ENCODE results near the gene DEFB125.
"Not testable (repeated sequence)": the region's sequence is repeated elsewhere in the genome, so short reads cannot be mapped to it uniquely, and the experiment has no call there.

DEFB125 gene

DNA sequence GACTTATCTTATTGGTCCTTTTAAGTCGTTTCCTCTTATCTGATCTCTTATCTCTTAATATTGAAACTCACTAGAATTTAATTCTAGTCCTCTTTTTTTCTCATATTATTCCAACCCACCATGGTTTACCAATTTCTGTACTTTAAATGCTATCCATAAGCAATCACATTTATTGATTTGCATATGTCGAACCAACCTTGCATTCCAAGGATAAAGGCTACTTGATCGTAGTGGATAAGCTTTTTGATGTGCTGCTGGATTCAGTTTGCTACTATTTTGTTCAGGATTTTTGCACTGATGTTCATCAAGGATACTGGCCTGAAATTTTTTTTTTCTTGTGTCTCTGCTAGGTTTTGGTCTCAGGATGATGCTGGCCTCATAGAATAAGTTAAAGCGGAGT, 7.7 kb downstream of the DEFB125 start:
- no peak for DNase-seq (ENCODE audit: low spot score)
- TF ChIP-seq, protein P1, sequence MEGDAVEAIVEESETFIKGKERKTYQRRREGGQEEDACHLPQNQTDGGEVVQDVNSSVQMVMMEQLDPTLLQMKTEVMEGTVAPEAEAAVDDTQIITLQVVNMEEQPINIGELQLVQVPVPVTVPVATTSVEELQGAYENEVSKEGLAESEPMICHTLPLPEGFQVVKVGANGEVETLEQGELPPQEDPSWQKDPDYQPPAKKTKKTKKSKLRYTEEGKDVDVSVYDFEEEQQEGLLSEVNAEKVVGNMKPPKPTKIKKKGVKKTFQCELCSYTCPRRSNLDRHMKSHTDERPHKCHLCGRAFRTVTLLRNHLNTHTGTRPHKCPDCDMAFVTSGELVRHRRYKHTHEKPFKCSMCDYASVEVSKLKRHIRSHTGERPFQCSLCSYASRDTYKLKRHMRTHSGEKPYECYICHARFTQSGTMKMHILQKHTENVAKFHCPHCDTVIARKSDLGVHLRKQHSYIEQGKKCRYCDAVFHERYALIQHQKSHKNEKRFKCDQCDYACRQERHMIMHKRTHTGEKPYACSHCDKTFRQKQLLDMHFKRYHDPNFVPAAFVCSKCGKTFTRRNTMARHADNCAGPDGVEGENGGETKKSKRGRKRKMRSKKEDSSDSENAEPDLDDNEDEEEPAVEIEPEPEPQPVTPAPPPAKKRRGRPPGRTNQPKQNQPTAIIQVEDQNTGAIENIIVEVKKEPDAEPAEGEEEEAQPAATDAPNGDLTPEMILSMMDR (IDR thresholded peaks at IDR 0.05; ENCODE audit: borderline replicate concordance, control extremely low read depth, extremely low read depth, insufficient read depth, missing control alignments): no peak
- in situ Hi-C loops (cut with MboI; ENCODE audit: low sequenced_read_pairs, unreplicated experiment): no loop called here

DNA sequence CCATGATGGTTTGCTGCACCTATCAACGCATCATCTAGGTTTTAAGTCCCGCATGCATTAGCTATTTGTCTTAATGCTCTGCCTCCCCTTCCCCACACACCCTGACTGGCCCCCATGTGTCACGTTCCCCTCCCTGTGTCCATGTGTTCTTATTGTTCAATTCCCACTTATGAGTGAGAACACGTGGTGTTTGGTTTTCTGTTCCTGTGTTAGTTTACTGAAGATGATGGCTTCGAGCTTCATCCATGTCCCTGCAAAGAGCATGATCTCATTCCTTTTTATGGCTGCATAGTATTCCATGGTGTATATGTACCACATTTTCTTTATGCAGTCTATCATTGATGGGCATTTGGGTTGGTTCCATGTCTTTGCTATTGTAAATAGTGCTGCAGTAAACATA, 10.2 kb downstream of the DEFB125 start:
- in situ Hi-C loops (cut with MboI; ENCODE audit: low sequenced_read_pairs, unreplicated experiment); DNase-seq (ENCODE audit: low spot score): not testable (repeated sequence)

DNA sequence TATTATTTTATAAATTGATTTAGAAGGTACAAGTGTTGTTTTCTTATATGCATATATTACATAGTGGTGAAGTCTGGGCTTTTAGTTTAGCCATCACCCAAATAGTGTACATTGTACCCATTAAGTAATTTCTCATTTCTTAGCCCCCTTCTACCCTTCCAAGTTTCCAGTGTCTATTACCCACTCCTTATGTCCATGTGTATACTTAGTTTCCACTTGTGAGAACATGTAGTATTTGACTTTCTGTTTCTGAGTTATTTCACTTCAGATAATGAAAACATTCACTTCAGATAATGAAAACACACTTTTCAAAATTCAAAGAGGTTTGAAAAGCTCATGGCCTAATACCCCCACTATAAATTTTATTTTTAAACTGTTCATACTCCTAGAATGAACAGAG, 14.5 kb downstream of the DEFB125 start:
- no peak for DNase-seq (ENCODE audit: low spot score)
- TF ChIP-seq, protein P1 (IDR thresholded peaks at IDR 0.05; ENCODE audit: borderline replicate concordance, control extremely low read depth, extremely low read depth, insufficient read depth, missing control alignments): no peak
- in situ Hi-C loops (cut with MboI; ENCODE audit: low sequenced_read_pairs, unreplicated experiment): no loop called here

DNA sequence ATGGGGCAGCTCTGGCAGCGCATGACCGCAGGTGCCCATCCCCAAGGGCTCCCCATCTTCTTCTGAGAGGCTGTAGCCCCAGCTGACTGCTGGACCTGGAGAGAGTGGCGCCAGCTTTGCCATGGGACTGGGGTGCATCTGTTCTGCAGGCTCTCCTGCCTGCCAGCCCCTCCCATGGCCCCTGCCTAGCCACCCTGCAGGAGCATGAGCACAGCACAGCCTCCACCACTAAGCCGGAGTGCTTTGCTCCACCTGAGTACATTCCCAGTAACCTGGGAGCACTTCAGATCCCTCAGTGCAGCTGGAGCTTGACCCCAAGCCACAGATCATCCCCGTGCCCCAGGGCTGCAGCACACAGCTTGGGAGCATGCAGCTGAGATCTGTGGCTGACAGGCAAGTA, 16.0 kb downstream of the DEFB125 start:
- TF ChIP-seq, protein P1 (IDR thresholded peaks at IDR 0.05; ENCODE audit: borderline replicate concordance, control extremely low read depth, extremely low read depth, insufficient read depth, missing control alignments): no peak
- in situ Hi-C loops (cut with MboI; ENCODE audit: low sequenced_read_pairs, unreplicated experiment): no loop called here
- DNase-seq (ENCODE audit: low spot score): no peak

DNA sequence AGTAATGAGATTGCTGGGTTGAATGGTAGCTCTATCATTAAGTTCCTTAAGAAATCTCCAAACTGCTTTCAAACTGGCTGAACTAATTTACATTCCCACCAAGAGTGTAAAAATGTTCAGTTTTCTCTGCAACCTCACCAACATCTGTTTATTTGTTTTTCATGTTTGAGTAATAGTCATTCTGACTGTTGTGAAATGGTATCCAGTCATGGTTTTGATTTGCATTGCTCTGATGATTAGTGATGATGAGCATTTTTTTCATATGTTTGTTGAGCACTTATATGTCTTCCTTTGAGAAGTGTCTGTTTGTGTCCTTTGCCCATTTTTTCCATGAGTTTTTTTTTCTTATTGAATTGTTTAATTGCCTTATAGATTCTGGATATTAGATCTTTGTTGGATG, 24.9 kb downstream of the DEFB125 start:
- DNase-seq (ENCODE audit: low spot score): no peak
- TF ChIP-seq, protein P1 (IDR thresholded peaks at IDR 0.05; ENCODE audit: borderline replicate concordance, control extremely low read depth, extremely low read depth, insufficient read depth, missing control alignments): no peak
- in situ Hi-C loops (cut with MboI; ENCODE audit: low sequenced_read_pairs, unreplicated experiment): no loop called here

DNA sequence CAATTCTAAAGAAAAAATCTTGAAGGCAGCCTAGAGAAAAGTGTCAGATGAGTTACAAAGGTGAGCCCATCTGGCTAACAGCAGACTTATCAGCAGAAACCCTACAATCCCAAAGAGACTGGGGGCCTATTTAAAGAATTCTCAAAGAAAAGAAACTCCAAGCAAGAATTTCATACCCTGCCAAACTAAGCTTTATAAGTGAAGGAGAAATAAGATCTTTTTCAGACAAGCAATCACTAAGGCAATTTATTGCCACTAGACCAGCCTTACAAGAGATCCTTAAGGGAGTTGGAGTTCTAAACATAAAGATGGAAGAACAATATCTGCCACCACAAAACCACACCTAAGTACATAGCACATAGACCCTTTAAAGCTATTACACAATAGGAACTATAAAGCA, 30.0 kb downstream of the DEFB125 start:
- TF ChIP-seq, protein P1 (IDR thresholded peaks at IDR 0.05; ENCODE audit: borderline replicate concordance, control extremely low read depth, extremely low read depth, insufficient read depth, missing control alignments): no peak
- no peak for DNase-seq (ENCODE audit: low spot score)
- in situ Hi-C loops (cut with MboI; ENCODE audit: low sequenced_read_pairs, unreplicated experiment): no loop called here

DNA sequence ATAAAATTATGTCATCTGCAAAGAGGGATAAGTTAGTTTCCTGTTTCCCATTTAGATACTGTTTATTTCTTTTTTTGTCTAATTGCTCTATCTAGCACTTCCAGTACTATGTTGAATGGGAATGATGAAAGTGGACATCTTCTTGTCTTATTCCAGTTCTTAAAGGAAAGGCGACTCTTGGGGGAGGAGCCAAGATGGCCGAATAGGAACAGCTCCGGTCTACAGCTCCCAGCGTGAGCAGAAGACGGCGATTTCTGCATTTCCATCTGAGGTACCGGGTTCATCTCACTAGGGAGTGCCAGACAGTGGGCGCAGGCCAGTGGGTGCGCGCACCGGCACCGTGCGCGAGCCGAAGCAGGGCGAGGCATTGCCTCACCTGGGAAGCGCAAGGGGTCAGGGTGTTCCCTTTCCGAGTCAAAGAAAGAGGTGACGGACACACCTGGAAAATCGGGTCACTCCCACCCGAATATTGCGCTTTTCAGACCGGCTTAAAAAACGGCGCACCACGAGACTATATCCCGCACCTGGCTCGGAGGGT, 42.4 kb downstream of the DEFB125 start:
- in situ Hi-C loops (cut with MboI; ENCODE audit: low sequenced_read_pairs, unreplicated experiment); DNase-seq (ENCODE audit: low spot score): not testable (repeated sequence)
